ENCODE data around the gene PACS1.
"Not testable (repeated sequence)": the region's sequence is repeated elsewhere in the genome, so short reads cannot be mapped to it uniquely, and the experiment has no call there.

The PACS1 gene

GRCh38 chr11:66243782-66244535 lies 173.9 kb downstream of the PACS1 start:
- TF ChIP-seq Cebpa-rat (IDR thresholded peaks at IDR 0.05): no peak
- H3K4me2 ChIP-seq: peak overlapping the region; percentile 18 to 96 (median 82); a peak in 20 of 22 replicates
- H3K4me3 ChIP-seq: peak overlapping the region in 1 of 10 experiments; percentile 16; a peak in 2 of 20 replicates
- no peaks in the 10 kb centered on the region for H3K27me3 ChIP-seq
- H3K4me1 ChIP-seq: peaks cover 52 to 86% (median 64%) of the 10 kb centered on the region in 10 experiments
- H3K36me3 ChIP-seq: peaks cover 5 to 60% (median 16%) of the 10 kb centered on the region in 11 experiments; a peak in 13 of 22 replicates
- H3K9me3 ChIP-seq (replicated peaks in 1 of 11): no peaks in the 10 kb centered on the region
- peak overlapping the region in 6 of 11 experiments; percentile 28 to 74 (median 58); a peak in 8 of 22 replicates for H3K9ac ChIP-seq
- peak overlapping the region in 5 of 11 experiments; percentile 33 to 78 (median 71); a peak in 10 of 22 replicates for H3K27ac ChIP-seq
- peaks cover 0 to 46% (median 10%) of the 10 kb centered on the region in 11 experiments; a peak in 10 of 22 replicates for H4K20me1 ChIP-seq

GRCh38 chr11:66247295-66247694 lies 177.2 kb downstream of the PACS1 start:
- TF ChIP-seq Cebpa-rat (IDR thresholded peaks at IDR 0.05): no peak
- no peak overlapping the region for H3K9ac ChIP-seq

GRCh38 chr11:66247801-66248200 lies 177.7 kb downstream of the PACS1 start:
- H3K36me3 ChIP-seq: peaks cover 11 to 61% (median 30%) of the 10 kb centered on the region in 11 experiments; a peak in 17 of 22 replicates

More at GRCh38 chr11:66247295-66247694, 177.2 kb downstream of the PACS1 start:
- Histone ChIP-seq H3K4me1 (peaks cover 18 to 61% (median 33%) of the 10 kb centered on the region in 10 experiments), H4K20me1 (peaks cover 0 to 36% (median 1%) of the 10 kb centered on the region in 11 experiments; a peak in 8 of 22 replicates), H3K9me3 (replicated peaks in 1 of 11) (no peaks in the 10 kb centered on the region), H3K36me3 (peaks cover 11 to 61% (median 30%) of the 10 kb centered on the region in 11 experiments; a peak in 17 of 22 replicates), H3K27me3 (no peaks in the 10 kb centered on the region), H3K4me2 (peak overlapping the region in 1 of 11 experiments; percentile 3; a peak in 1 of 22 replicates), H3K27ac (no peak overlapping the region), H3K4me3 (no peak overlapping the region)

GRCh38 chr11:66248903-66249302 lies 178.8 kb downstream of the PACS1 start:
- no peaks in the 10 kb centered on the region for H3K27me3 ChIP-seq
- no peak overlapping the region for H3K27ac ChIP-seq
- H3K4me1 ChIP-seq: peaks cover 2 to 61% (median 33%) of the 10 kb centered on the region in 10 experiments; a peak in 18 of 20 replicates
- H3K36me3 ChIP-seq: peaks cover 11 to 56% (median 30%) of the 10 kb centered on the region in 11 experiments; a peak in 17 of 22 replicates
- peaks cover 0 to 25% (median 0%) of the 10 kb centered on the region in 11 experiments; a peak in 2 of 22 replicates for H4K20me1 ChIP-seq
- H3K4me2 ChIP-seq: no peak overlapping the region
- no peak overlapping the region for H3K4me3 ChIP-seq
- H3K9me3 ChIP-seq (replicated peaks in 1 of 11): no peaks in the 10 kb centered on the region
- H3K9ac ChIP-seq: no peak overlapping the region
- TF ChIP-seq Cebpa-rat (IDR thresholded peaks at IDR 0.05): no peak

More at GRCh38 chr11:66247801-66248200, 177.7 kb downstream of the PACS1 start:
- Histone ChIP-seq H3K4me2 (peak overlapping the region in 1 of 11 experiments; percentile 3; a peak in 1 of 22 replicates), H3K9me3 (replicated peaks in 1 of 11) (no peaks in the 10 kb centered on the region), H3K27ac (no peak overlapping the region), H3K27me3 (no peaks in the 10 kb centered on the region), H3K4me3 (no peak overlapping the region), H3K9ac (no peak overlapping the region), H3K4me1 (peaks cover 13 to 61% (median 33%) of the 10 kb centered on the region in 10 experiments), H4K20me1 (peaks cover 0 to 31% (median 0%) of the 10 kb centered on the region in 11 experiments; a peak in 6 of 22 replicates)
- no peak for TF ChIP-seq Cebpa-rat (IDR thresholded peaks at IDR 0.05)

- Histone ChIP-seq H3K4me3 (no peak overlapping the region), H3K36me3 (peaks cover 11 to 38% (median 27%) of the 10 kb centered on the region in 11 experiments; a peak in 17 of 22 replicates), H4K20me1 (peaks cover 0 to 21% (median 0%) of the 10 kb centered on the region in 11 experiments; a peak in 1 of 22 replicates), H3K4me2 (0 out of 22 replicates have a peak overlapping the region, but pooled peaks of 4 of the 11 experiments have one; percentile 11 to 90 (median 28)), H3K27me3 (peaks cover 0 to 2% (median 0%) of the 10 kb centered on the region in 11 experiments; a peak in 2 of 22 replicates), H3K4me1 (peaks cover 1 to 67% (median 47%) of the 10 kb centered on the region in 10 experiments; a peak in 18 of 20 replicates), H3K27ac (no peak overlapping the region), H3K9me3 (replicated peaks in 1 of 11) (no peaks in the 10 kb centered on the region), H3K9ac (no peak overlapping the region)
- no peak for TF ChIP-seq Cebpa-rat (IDR thresholded peaks at IDR 0.05)
These were observed 181.7 kb downstream of the PACS1 start for GRCh38 chr11:66251809-66252208.

- Histone ChIP-seq H3K9ac (peak overlapping the region in 5 of 11 experiments; percentile 1 to 62 (median 21); a peak in 4 of 22 replicates), H3K4me2 (peak overlapping the region in 9 of 11 experiments; percentile 15 to 97 (median 88); a peak in 16 of 22 replicates), H3K36me3 (peaks cover 8 to 27% (median 19%) of the 10 kb centered on the region in 11 experiments; a peak in 14 of 22 replicates), H3K4me1 (peaks cover 6 to 66% (median 52%) of the 10 kb centered on the region in 10 experiments; a peak in 18 of 20 replicates), H4K20me1 (peaks cover 0 to 12% (median 0%) of the 10 kb centered on the region in 11 experiments; a peak in 1 of 22 replicates), H3K27ac (peak overlapping the region in 3 of 11 experiments; percentile 36 to 45 (median 38); a peak in 4 of 22 replicates)
- not testable (repeated sequence) for H3K27me3 ChIP-seq; H3K9me3 ChIP-seq (replicated peaks in 1 of 11); H3K4me3 ChIP-seq
These were observed 183.0 kb downstream of the PACS1 start for GRCh38 chr11:66253081-66253480.

- peaks cover 0 to 8% (median 0%) of the 10 kb centered on the region in 11 experiments; a peak in 2 of 22 replicates for H3K27me3 ChIP-seq
- peaks cover 11 to 49% (median 44%) of the 10 kb centered on the region in 10 experiments for H3K4me1 ChIP-seq
- H3K4me2 ChIP-seq: peak overlapping the region; percentile 86 to 99 (median 95)
- H3K4me3 ChIP-seq: peak overlapping the region; percentile 75 to 96 (median 88)
- no peak for TF ChIP-seq Cebpa-rat (IDR thresholded peaks at IDR 0.05)
- peaks cover 19 to 47% (median 36%) of the 10 kb centered on the region in 11 experiments; a peak in 21 of 22 replicates for H3K36me3 ChIP-seq
- H3K9me3 ChIP-seq (replicated peaks in 1 of 11): no peaks in the 10 kb centered on the region
- H3K9ac ChIP-seq: peak overlapping the region; percentile 75 to 91 (median 85)
- H3K27ac ChIP-seq: peak overlapping the region in 10 of 11 experiments; percentile 61 to 82 (median 76); a peak in 17 of 22 replicates
- peaks cover 0 to 41% (median 16%) of the 10 kb centered on the region in 11 experiments; a peak in 13 of 22 replicates for H4K20me1 ChIP-seq
These were observed 188.4 kb downstream of the PACS1 start for GRCh38 chr11:66258473-66258893.

- Histone ChIP-seq H3K27me3 (peaks cover 0 to 8% (median 0%) of the 10 kb centered on the region in 11 experiments; a peak in 2 of 22 replicates), H3K4me1 (peaks cover 11 to 42% (median 37%) of the 10 kb centered on the region in 10 experiments), H3K4me3 (no peak overlapping the region), H3K27ac (no peak overlapping the region), H4K20me1 (peaks cover 0 to 49% (median 16%) of the 10 kb centered on the region in 11 experiments; a peak in 13 of 22 replicates), H3K9ac (peak overlapping the region in 4 of 11 experiments; percentile 1 to 91 (median 46); a peak in 5 of 22 replicates), H3K4me2 (peak overlapping the region in 4 of 11 experiments; percentile 86 to 97 (median 96); a peak in 7 of 22 replicates), H3K36me3 (peaks cover 19 to 54% (median 42%) of the 10 kb centered on the region in 11 experiments; a peak in 21 of 22 replicates), H3K9me3 (replicated peaks in 1 of 11) (no peaks in the 10 kb centered on the region)
- no peak for TF ChIP-seq Cebpa-rat (IDR thresholded peaks at IDR 0.05)
These were observed 189.2 kb downstream of the PACS1 start for GRCh38 chr11:66259225-66259624.

All from BLaER1 treated with 17β-estradiol and CSF1 and Interleukin-3, amounts not matched to agents 10 nM and 100 nM (cell line).